MM.1S (cell line): ENCODE data around the gene PTCD2.

Experiments
- DNase-seq: peaks from one replicate; pipeline ENCODE4 v3.0.0-alpha.2; 2015
- H2AFZ ChIP-seq: fragments of 300-600 bp; sonication (generic); 2 replicates; pipeline ENCODE4 v1.6.0; 2016; ENCODE audit warnings: antibody characterized with exemption, low read length
- H3F3A ChIP-seq: fragments of 300-600 bp; sonication (generic); 2 replicates; pipeline ENCODE4 v1.6.1; 2016; ENCODE audit warnings: mild to moderate bottlenecking, antibody characterized with exemption, low read length, moderate library complexity, mixed read lengths; ENCODE audit not compliant: insufficient read depth
- H3K27ac ChIP-seq: fragments of 300-600 bp; sonication (generic); 2 replicates; pipeline ENCODE4 v1.5.1; 2016; ENCODE audit warnings: mild to moderate bottlenecking, low read length
- H3K27me3 ChIP-seq: fragments of 300-600 bp; sonication (generic); replicated peaks from 2 replicates; pipeline ENCODE4 v1.6.0; 2016; ENCODE audit warnings: low read length; ENCODE audit not compliant: insufficient read depth
- H3K36me3 ChIP-seq: fragments of 300-600 bp; sonication (generic); replicated peaks from 2 replicates; pipeline ENCODE4 v1.6.1; 2016; ENCODE audit warnings: mild to moderate bottlenecking, low read length, mixed read lengths; ENCODE audit not compliant: insufficient read depth
- H3K4me1 ChIP-seq: fragments of 300-600 bp; sonication (generic); 2 replicates; pipeline ENCODE4 v1.6.1; 2016; ENCODE audit warnings: low read length, mixed read lengths
- H3K4me2 ChIP-seq: fragments of 300-600 bp; sonication (generic); 2 replicates; pipeline ENCODE4 v1.6.0; 2016; ENCODE audit warnings: low read depth, low read length
- H3K4me3 ChIP-seq: fragments of 300-600 bp; sonication (generic); 2 replicates; pipeline ENCODE4 v1.5.1; 2016; ENCODE audit warnings: low read length, mixed read lengths
- H3K79me2 ChIP-seq: fragments of 300-600 bp; sonication (generic); 2 replicates; pipeline ENCODE4 v1.6.1; 2016; ENCODE audit warnings: mixed run types, low read length, mixed read lengths
- H3K9ac ChIP-seq: fragments of 300-600 bp; sonication (generic); 2 replicates; pipeline ENCODE4 v1.6.1; 2016; ENCODE audit warnings: low read length, mixed read lengths
- H3K9me2 ChIP-seq: fragments of 300-600 bp; sonication (generic); replicated peaks from 2 replicates; pipeline ENCODE4 v1.6.1; 2016; ENCODE audit warnings: mild to moderate bottlenecking, low read length, mixed read lengths; ENCODE audit not compliant: insufficient read depth
- H3K9me3 ChIP-seq: fragments of 300-600 bp; sonication (generic); replicated peaks from 2 replicates; pipeline ENCODE4 v1.6.1; 2016; ENCODE audit warnings: mild to moderate bottlenecking, low read length, mixed read lengths; ENCODE audit not compliant: insufficient read depth
- H4K20me1 ChIP-seq: fragments of 300-600 bp; sonication (generic); 2 replicates; pipeline ENCODE4 v1.6.1; 2016; ENCODE audit warnings: mild to moderate bottlenecking, low read length, moderate library complexity, mixed read lengths; ENCODE audit not compliant: insufficient read depth
- EZH2 ChIP-seq: fragments of 300-600 bp; sonication (generic); optimal IDR thresholded peaks from 2 replicates; pipeline ENCODE3; 2017; ENCODE audit warnings: low read depth, mild to moderate bottlenecking, antibody characterized with exemption, low read length, mixed read lengths
- EZH2phosphoT487 ChIP-seq: fragments of 300-600 bp; sonication (generic); IDR thresholded peaks from 2 replicates; pipeline ENCODE4 v1.6.1; 2018; ENCODE audit warnings: antibody characterized with exemption, low read length
- TF ChIP-seq, protein P1 (sequence below): fragments of 300-600 bp; sonication (generic); IDR thresholded peaks from 2 replicates; pipeline ENCODE4 v1.5.1; 2016; ENCODE audit warnings: antibody characterized with exemption, low read length, mixed read lengths

Gene PTCD2

GRCh38 chr5:72372331-72372730 lies 52.2 kb downstream of the PTCD2 start:
- Histone ChIP-seq H3K27ac (no peak overlapping the region), H3K4me3 (no peak overlapping the region), H3K9me3 (no peaks in the 10 kb centered on the region), H3K27me3 (no peaks in the 10 kb centered on the region), H3K4me2 (no peak overlapping the region), H2AFZ (no peak overlapping the region), H3K4me1 (no peaks in the 10 kb centered on the region), H3K9ac (no peak overlapping the region), H4K20me1 (no peaks in the 10 kb centered on the region), H3K9me2 (no peaks in the 10 kb centered on the region), H3K36me3 (no peaks in the 10 kb centered on the region), H3F3A (no peaks in the 10 kb centered on the region), H3K79me2 (no peaks in the 10 kb centered on the region)
- TF ChIP-seq EZH2 (no peak), EZH2phosphoT487 (no peak)
- TF ChIP-seq, protein P1, sequence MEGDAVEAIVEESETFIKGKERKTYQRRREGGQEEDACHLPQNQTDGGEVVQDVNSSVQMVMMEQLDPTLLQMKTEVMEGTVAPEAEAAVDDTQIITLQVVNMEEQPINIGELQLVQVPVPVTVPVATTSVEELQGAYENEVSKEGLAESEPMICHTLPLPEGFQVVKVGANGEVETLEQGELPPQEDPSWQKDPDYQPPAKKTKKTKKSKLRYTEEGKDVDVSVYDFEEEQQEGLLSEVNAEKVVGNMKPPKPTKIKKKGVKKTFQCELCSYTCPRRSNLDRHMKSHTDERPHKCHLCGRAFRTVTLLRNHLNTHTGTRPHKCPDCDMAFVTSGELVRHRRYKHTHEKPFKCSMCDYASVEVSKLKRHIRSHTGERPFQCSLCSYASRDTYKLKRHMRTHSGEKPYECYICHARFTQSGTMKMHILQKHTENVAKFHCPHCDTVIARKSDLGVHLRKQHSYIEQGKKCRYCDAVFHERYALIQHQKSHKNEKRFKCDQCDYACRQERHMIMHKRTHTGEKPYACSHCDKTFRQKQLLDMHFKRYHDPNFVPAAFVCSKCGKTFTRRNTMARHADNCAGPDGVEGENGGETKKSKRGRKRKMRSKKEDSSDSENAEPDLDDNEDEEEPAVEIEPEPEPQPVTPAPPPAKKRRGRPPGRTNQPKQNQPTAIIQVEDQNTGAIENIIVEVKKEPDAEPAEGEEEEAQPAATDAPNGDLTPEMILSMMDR = no peak
- no peak for DNase-seq

DNA sequence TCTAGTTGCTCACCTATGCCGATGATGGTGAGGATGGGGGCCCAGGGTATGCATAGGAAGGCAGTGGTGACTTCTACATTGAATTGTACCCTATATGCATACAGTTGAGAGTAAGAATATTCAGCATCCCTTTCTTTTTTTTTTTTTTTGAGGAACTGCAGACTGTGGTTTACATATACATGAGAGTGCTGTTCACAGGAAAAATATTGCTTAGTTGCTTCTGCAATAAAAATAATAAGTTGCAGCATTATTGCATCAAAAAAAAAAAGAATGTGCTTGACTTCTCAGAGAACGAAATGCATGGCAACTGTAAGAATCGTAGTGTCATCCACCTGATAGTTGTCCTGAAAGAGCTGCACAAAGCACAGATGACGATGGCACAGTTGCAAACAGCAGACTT lies 52.8 kb downstream of the PTCD2 start:
- Histone ChIP-seq H3K36me3 (no peaks in the 10 kb centered on the region), H3K9me2 (no peaks in the 10 kb centered on the region), H4K20me1 (no peaks in the 10 kb centered on the region), H3F3A (no peaks in the 10 kb centered on the region), H3K9me3 (no peaks in the 10 kb centered on the region), H3K4me2 (no peak overlapping the region), H3K27me3 (no peaks in the 10 kb centered on the region), H3K4me3 (no peak overlapping the region), H2AFZ (no peak overlapping the region), H3K27ac (no peak overlapping the region), H3K4me1 (no peaks in the 10 kb centered on the region), H3K9ac (no peak overlapping the region), H3K79me2 (no peaks in the 10 kb centered on the region)
- DNase-seq = no peak
- TF ChIP-seq EZH2 (no peak), EZH2phosphoT487 (no peak)
- TF ChIP-seq, protein P1 = no peak

DNA sequence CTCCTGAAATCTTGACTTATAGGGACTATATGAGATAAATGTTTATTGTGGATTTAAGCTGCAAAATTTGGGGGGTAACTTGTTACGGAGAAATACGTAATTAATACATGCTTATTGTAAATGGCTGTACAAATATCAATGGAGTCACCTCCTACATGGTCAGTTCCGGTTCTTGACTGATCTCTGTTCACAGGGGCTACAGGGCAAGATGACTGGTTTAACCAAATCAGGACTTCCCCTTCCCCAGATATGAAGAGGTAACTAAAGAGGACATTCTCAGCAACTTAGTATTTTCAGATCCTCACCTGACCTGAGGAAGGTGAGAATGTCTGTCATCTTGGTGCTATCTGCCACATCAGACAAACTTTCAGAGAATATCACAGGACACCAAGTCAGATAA lies 54.7 kb downstream of the PTCD2 start:
- Histone ChIP-seq H3K9me3 (no peaks in the 10 kb centered on the region), H3K4me3 (no peak overlapping the region), H4K20me1 (no peaks in the 10 kb centered on the region), H3K36me3 (no peaks in the 10 kb centered on the region), H2AFZ (no peak overlapping the region), H3K4me1 (no peaks in the 10 kb centered on the region), H3K27me3 (no peaks in the 10 kb centered on the region), H3K4me2 (no peak overlapping the region), H3F3A (no peaks in the 10 kb centered on the region), H3K79me2 (no peaks in the 10 kb centered on the region), H3K27ac (no peak overlapping the region), H3K9me2 (no peaks in the 10 kb centered on the region), H3K9ac (no peak overlapping the region)
- no peak for DNase-seq
- TF ChIP-seq, protein P1 = no peak
- TF ChIP-seq EZH2 (no peak), EZH2phosphoT487 (no peak)
